Astrocyte (in vitro differentiated cells and primary cell): Measurements from ENCODE around the gene PRSS33. TPM values are rescaled to one million over a fixed set of nuclear protein-coding genes. Genes with fewer than 3 reads are reported as not detected.

Experiments
- DNase-seq: peaks from one replicate; pipeline ENCODE4 v3.0.0-alpha.2; 2010; ENCODE audit warnings: low read depth
- FAIRE-seq: peaks from 2 replicates; lab custom pipeline; 2011; peaks lifted over from hg19 to GRCh38; lab: Jason Lieb, UNC
- H2AFZ ChIP-seq: 2 replicates; pipeline ENCODE4 v1.6.0; 2012; ENCODE audit warnings: low read depth, low read length, inconsistent platforms
- H3K27ac ChIP-seq: 2 replicates; pipeline ENCODE4 v1.5.1; 2011; ENCODE audit warnings: low read depth, low read length, inconsistent platforms
- H3K27me3 ChIP-seq: 2 replicates; pipeline ENCODE4 v1.6.0; 2011; ENCODE audit warnings: low read length, inconsistent platforms; ENCODE audit not compliant: insufficient read depth
- H3K36me3 ChIP-seq: 2 replicates; pipeline ENCODE4 v1.5.1; 2011; ENCODE audit warnings: low read length, inconsistent platforms; ENCODE audit not compliant: insufficient read depth
- H3K4me1 ChIP-seq: 2 replicates; pipeline ENCODE4 v1.5.1; 2011; ENCODE audit warnings: low read length, inconsistent platforms; ENCODE audit not compliant: insufficient read depth
- H3K4me2 ChIP-seq: 2 replicates; pipeline ENCODE4 v1.6.0; 2012; ENCODE audit warnings: low read length, inconsistent platforms
- H3K4me3 ChIP-seq: 2 replicates; pipeline ENCODE4 v1.5.1; 2011; ENCODE audit warnings: low read depth, mild to moderate bottlenecking, low read length, inconsistent platforms; ENCODE audit not compliant: insufficient read depth
- H3K79me2 ChIP-seq: 2 replicates; pipeline ENCODE4 v1.6.0; 2012; ENCODE audit warnings: mild to moderate bottlenecking, low read length, inconsistent platforms; ENCODE audit not compliant: insufficient read depth
- H3K9ac ChIP-seq: 2 replicates; pipeline ENCODE4 v1.6.0; 2012; ENCODE audit warnings: mild to moderate bottlenecking, low read length, inconsistent platforms
- H3K9me3 ChIP-seq: 2 replicates; pipeline ENCODE4 v1.5.1; 2012; ENCODE audit warnings: low read depth, mild to moderate bottlenecking, low read length, inconsistent platforms; ENCODE audit not compliant: insufficient read depth
- H4K20me1 ChIP-seq: 2 replicates; pipeline ENCODE4 v1.6.0; 2012; ENCODE audit warnings: low read length, inconsistent platforms; ENCODE audit not compliant: insufficient read depth
- H3K27ac Mint-ChIP-seq: one replicate; pipeline ENCODE4 v1.8.0; 2021; ENCODE audit warnings: mild to moderate bottlenecking, mixed read lengths; ENCODE audit not compliant: unreplicated experiment
- H3K27me3 Mint-ChIP-seq: one replicate; pipeline ENCODE4 v1.8.0; 2021; ENCODE audit warnings: low read depth, mixed read lengths; ENCODE audit not compliant: unreplicated experiment
- H3K36me3 Mint-ChIP-seq: one replicate; pipeline ENCODE4 v1.8.0; 2021; ENCODE audit warnings: low read depth, mixed read lengths; ENCODE audit not compliant: unreplicated experiment
- H3K4me1 Mint-ChIP-seq: one replicate; pipeline ENCODE4 v1.8.0; 2021; ENCODE audit warnings: low read depth, mixed read lengths; ENCODE audit not compliant: unreplicated experiment
- H3K4me3 Mint-ChIP-seq: one replicate; pipeline ENCODE4 v1.8.0; 2021; ENCODE audit warnings: mild to moderate bottlenecking, moderate library complexity, mixed read lengths; ENCODE audit not compliant: unreplicated experiment
- H3K9me3 Mint-ChIP-seq: one replicate; pipeline ENCODE4 v1.8.0; 2021; ENCODE audit warnings: mild to moderate bottlenecking, mixed read lengths; ENCODE audit not compliant: unreplicated experiment
- CTCF ChIP-seq: IDR thresholded peaks from 2 replicates; pipeline ENCODE4 v1.5.1; 2011; ENCODE audit warnings: low read depth, mild to moderate bottlenecking, inconsistent platforms, low read length, moderate library complexity; ENCODE audit not compliant: insufficient read depth
- EZH2 ChIP-seq: IDR thresholded peaks from 2 replicates; pipeline ENCODE4 v1.6.1; 2012; ENCODE audit warnings: mild to moderate bottlenecking, low read length, inconsistent platforms; ENCODE audit not compliant: insufficient read depth
- total RNA-seq: library from RNA; stranded (reverse); gene quantifications from 2 replicates; pipeline ENCODE4 v1.2.1, GENCODE V29; 2021

The PRSS33 gene
- total RNA-seq, 1 donor from 2014 or later: not detected

GRCh38 chr16:2829501-2830354 is 42.4 kb upstream of the PRSS33 start, which contains the start of gene ZG16B:
TSS of gene ZG16B (plus strand) at chr16:2830303. CDS start at chr16:2830442, 139 bp downstream.
- no peak within 1 kb of the TSS for H3K4me2 ChIP-seq
- no peak within 1 kb of the TSS for H3K27ac ChIP-seq
- Mint-ChIP-seq H3K9me3 (peaks cover 2% of the 10 kb centered on the region), H3K27ac (no peak within 1 kb of the TSS), H3K36me3 (peaks cover 1% of the 10 kb centered on the region), H3K4me3 (no peak within 1 kb of the TSS), H3K4me1 (peaks cover 9% of the 10 kb centered on the region), H3K27me3 (peaks cover 8% of the 10 kb centered on the region)
- H3K79me2 ChIP-seq: no peaks in the 10 kb centered on the region
- TF ChIP-seq CTCF: no peak
- no peak for TF ChIP-seq EZH2
- no peaks in the 10 kb centered on the region for H3K9me3 ChIP-seq
- DNase-seq (no peak), FAIRE-seq (no peak)
- H4K20me1 ChIP-seq: no peaks in the 10 kb centered on the region
- no peaks in the 10 kb centered on the region for H3K36me3 ChIP-seq
- H3K4me1 ChIP-seq: peaks cover 4% of the 10 kb centered on the region
- H2AFZ ChIP-seq: peak within 1 kb of the TSS; percentile 26
- H3K4me3 ChIP-seq: no peak within 1 kb of the TSS
- H3K27me3 ChIP-seq: peaks cover 3% of the 10 kb centered on the region
- H3K9ac ChIP-seq: no peak within 1 kb of the TSS

GRCh38 chr16:2828876-2829430 is 41.6 kb upstream of the PRSS33 start:
- Mint-ChIP-seq H3K4me3 (no peak overlapping the region), H3K9me3 (peaks cover 2% of the 10 kb centered on the region), H3K27ac (no peak overlapping the region), H3K27me3 (peaks cover 8% of the 10 kb centered on the region), H3K4me1 (peaks cover 7% of the 10 kb centered on the region), H3K36me3 (peaks cover 1% of the 10 kb centered on the region)
- no peak overlapping the region for H3K27ac ChIP-seq
- DNase-seq (no peak), FAIRE-seq (no peak)
- H3K79me2 ChIP-seq: no peaks in the 10 kb centered on the region
- peaks cover 3% of the 10 kb centered on the region for H3K27me3 ChIP-seq
- no peak overlapping the region for H3K4me2 ChIP-seq
- no peak for TF ChIP-seq EZH2
- no peak for TF ChIP-seq CTCF
- H3K9ac ChIP-seq: no peak overlapping the region
- no peak overlapping the region for H2AFZ ChIP-seq
- H4K20me1 ChIP-seq: no peaks in the 10 kb centered on the region
- H3K9me3 ChIP-seq: no peaks in the 10 kb centered on the region
- H3K4me1 ChIP-seq: peaks cover 4% of the 10 kb centered on the region
- no peak overlapping the region for H3K4me3 ChIP-seq
- no peaks in the 10 kb centered on the region for H3K36me3 ChIP-seq

- H3K9me3 Mint-ChIP-seq: peaks cover 2% of the 10 kb centered on the region
- peaks cover 7% of the 10 kb centered on the region for H3K4me1 Mint-ChIP-seq
- Histone ChIP-seq H3K9me3 (no peaks in the 10 kb centered on the region), H3K79me2 (no peaks in the 10 kb centered on the region), H3K4me3 (no peak overlapping the region), H3K27me3 (peaks cover 3% of the 10 kb centered on the region), H4K20me1 (no peaks in the 10 kb centered on the region), H2AFZ (no peak overlapping the region), H3K27ac (no peak overlapping the region), H3K4me1 (peaks cover 4% of the 10 kb centered on the region), H3K4me2 (no peak overlapping the region), H3K9ac (no peak overlapping the region), H3K36me3 (no peaks in the 10 kb centered on the region)
- H3K36me3 Mint-ChIP-seq: peaks cover 1% of the 10 kb centered on the region
- no peak for DNase-seq
- H3K27me3 Mint-ChIP-seq: peaks cover 8% of the 10 kb centered on the region
- no peak overlapping the region for H3K4me3 Mint-ChIP-seq
- FAIRE-seq: no peak
- no peak for TF ChIP-seq EZH2
- TF ChIP-seq CTCF: no peak
- H3K27ac Mint-ChIP-seq: no peak overlapping the region
These were observed 41.1 kb upstream of the PRSS33 start for GRCh38 chr16:2828521-2828840.
